ENCODE data around the gene PPP1R9A.

The PPP1R9A gene

DNA sequence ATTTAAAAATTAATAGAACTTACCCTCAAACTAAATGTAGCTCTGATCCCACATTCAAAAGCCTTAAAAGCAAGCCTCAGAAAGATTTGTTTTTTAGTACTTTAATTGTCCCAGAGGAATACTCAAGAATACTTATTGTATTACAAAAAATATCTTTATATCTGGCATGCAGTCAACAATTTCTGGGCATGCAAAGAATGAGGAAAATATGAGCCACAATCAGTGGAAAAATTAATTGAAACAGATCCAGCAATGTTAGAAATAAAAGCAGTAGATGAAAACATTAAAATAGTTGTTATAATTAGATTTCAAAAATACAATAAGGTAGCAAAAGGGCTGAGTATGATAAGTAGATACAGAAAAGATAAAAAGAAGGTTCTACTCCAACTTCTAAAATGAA is 262.3 kb downstream of the PPP1R9A start:
- no peak for DNase-seq (ENCODE audit: low spot score in 2 of 2)

GRCh38 chr7:95172420-95172819 is 265.0 kb downstream of the PPP1R9A start:
- Mint-ChIP-seq H3K4me3 (no peak overlapping the region), H3K4me1 (no peaks in the 10 kb centered on the region), H3K27ac (ENCODE audit: low read depth) (no peak overlapping the region), H3K36me3 (ENCODE audit: insufficient read depth) (no peaks in the 10 kb centered on the region), H3K27me3 (no peaks in the 10 kb centered on the region), H3K9me3 (no peaks in the 10 kb centered on the region)
- no peak for ATAC-seq (replicated peaks; ENCODE audit: extremely low read depth, poor library complexity, severe bottlenecking)
- no peak for DNase-seq (ENCODE audit: low spot score in 2 of 2)

More for the DNA sequence above, 262.3 kb downstream of the PPP1R9A start:
- Mint-ChIP-seq H3K4me1 (no peaks in the 10 kb centered on the region), H3K4me3 (no peak overlapping the region), H3K36me3 (ENCODE audit: insufficient read depth) (no peaks in the 10 kb centered on the region), H3K27ac (ENCODE audit: low read depth) (no peak overlapping the region), H3K27me3 (no peaks in the 10 kb centered on the region), H3K9me3 (peaks cover 10% of the 10 kb centered on the region)
- ATAC-seq (replicated peaks; ENCODE audit: extremely low read depth, poor library complexity, severe bottlenecking): no peak

DNA sequence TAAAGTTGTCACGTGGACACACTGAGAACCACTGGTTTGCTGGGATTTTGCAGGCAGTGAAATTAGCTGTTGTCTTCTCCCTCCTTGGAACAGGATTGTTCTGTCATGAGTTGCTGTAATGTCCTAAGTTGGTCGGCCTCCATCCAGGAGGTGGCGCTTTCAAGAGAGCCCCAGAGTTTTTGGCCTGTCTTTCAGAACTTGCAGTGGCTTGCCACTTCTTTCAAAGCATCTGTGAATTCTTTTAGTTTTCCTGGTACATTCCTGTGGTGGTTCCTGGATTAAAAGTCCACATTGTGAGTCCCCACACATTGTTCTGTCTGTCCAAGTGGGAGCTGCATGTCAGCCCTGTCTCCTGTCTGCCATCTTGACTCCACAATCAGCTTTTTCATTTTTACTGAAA is 283.1 kb downstream of the PPP1R9A start:
- no peaks in the 10 kb centered on the region for H3K27me3 Mint-ChIP-seq
- no peak overlapping the region for H3K27ac Mint-ChIP-seq (ENCODE audit: low read depth)
- H3K4me1 Mint-ChIP-seq: no peaks in the 10 kb centered on the region
- H3K4me3 Mint-ChIP-seq: no peak overlapping the region
- DNase-seq (ENCODE audit: low spot score in 2 of 2) (no peak), ATAC-seq (replicated peaks; ENCODE audit: extremely low read depth, poor library complexity, severe bottlenecking) (no peak)
- no peaks in the 10 kb centered on the region for H3K9me3 Mint-ChIP-seq
- H3K36me3 Mint-ChIP-seq (ENCODE audit: insufficient read depth): no peaks in the 10 kb centered on the region

DNA sequence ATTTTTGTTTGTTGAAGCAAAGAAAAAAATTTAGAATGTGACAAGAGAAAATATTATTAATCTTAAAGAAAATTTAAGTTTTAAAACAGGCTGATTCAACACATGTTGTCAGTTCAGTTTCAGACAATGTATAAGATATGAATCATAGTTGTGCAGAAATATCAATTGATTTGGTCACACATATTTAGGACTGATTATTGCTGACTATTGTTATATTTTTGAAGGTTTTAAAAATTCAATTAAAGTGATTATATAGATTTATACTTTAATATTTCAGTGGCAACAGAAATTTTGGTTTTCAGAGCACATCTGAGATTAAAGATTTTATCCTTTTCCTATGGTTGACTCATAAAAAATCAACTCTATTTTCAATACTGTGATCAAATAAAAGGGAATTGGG is 284.4 kb downstream of the PPP1R9A start:
- DNase-seq (ENCODE audit: low spot score in 2 of 2) (no peak), ATAC-seq (replicated peaks; ENCODE audit: extremely low read depth, poor library complexity, severe bottlenecking) (no peak)
- H3K9me3 Mint-ChIP-seq: no peaks in the 10 kb centered on the region
- no peak overlapping the region for H3K27ac Mint-ChIP-seq (ENCODE audit: low read depth)
- H3K4me1 Mint-ChIP-seq: no peaks in the 10 kb centered on the region
- no peaks in the 10 kb centered on the region for H3K27me3 Mint-ChIP-seq
- no peak overlapping the region for H3K4me3 Mint-ChIP-seq
- H3K36me3 Mint-ChIP-seq (ENCODE audit: insufficient read depth): no peaks in the 10 kb centered on the region

DNA sequence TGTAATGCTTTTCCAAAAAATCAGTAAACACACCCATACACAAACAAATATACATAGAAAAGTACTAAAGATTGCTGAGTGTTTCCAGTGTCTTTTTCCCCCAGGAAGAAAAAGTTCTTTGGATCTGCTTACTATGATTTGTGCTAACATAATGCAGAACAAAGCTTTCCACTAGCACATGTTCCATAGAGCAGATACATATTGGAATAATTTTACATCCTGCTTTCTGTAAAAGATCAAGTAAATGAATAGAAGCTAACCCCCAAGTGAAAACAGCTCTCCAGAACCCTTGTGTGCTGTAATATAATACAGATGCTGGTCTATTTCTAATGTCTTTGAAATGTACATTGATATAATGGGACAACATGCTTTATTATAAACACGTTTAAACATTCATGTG is 291.5 kb downstream of the PPP1R9A start:
- H3K9me3 Mint-ChIP-seq: no peaks in the 10 kb centered on the region
- H3K27me3 Mint-ChIP-seq: no peaks in the 10 kb centered on the region
- ATAC-seq (replicated peaks; ENCODE audit: extremely low read depth, poor library complexity, severe bottlenecking): no peak
- no peaks in the 10 kb centered on the region for H3K36me3 Mint-ChIP-seq (ENCODE audit: insufficient read depth)
- no peak overlapping the region for H3K27ac Mint-ChIP-seq (ENCODE audit: low read depth)
- H3K4me1 Mint-ChIP-seq: no peaks in the 10 kb centered on the region
- no peak for DNase-seq (ENCODE audit: low spot score in 2 of 2)
- no peak overlapping the region for H3K4me3 Mint-ChIP-seq

GRCh38 chr7:95199779-95200558 is 292.6 kb downstream of the PPP1R9A start:
- Mint-ChIP-seq H3K4me1 (no peaks in the 10 kb centered on the region), H3K9me3 (peaks cover 6% of the 10 kb centered on the region), H3K4me3 (no peak overlapping the region), H3K27me3 (no peaks in the 10 kb centered on the region), H3K36me3 (ENCODE audit: insufficient read depth) (no peaks in the 10 kb centered on the region), H3K27ac (ENCODE audit: low read depth) (no peak overlapping the region)
- DNase-seq (ENCODE audit: low spot score in 2 of 2) (no peak), ATAC-seq (replicated peaks; ENCODE audit: extremely low read depth, poor library complexity, severe bottlenecking) (no peak)

GRCh38 chr7:95200741-95201140 is 293.3 kb downstream of the PPP1R9A start:
- no peak for DNase-seq (ENCODE audit: low spot score in 2 of 2)
- Mint-ChIP-seq H3K36me3 (ENCODE audit: insufficient read depth) (no peaks in the 10 kb centered on the region), H3K4me3 (no peak overlapping the region), H3K27ac (ENCODE audit: low read depth) (no peak overlapping the region), H3K27me3 (no peaks in the 10 kb centered on the region), H3K9me3 (peaks cover 7% of the 10 kb centered on the region), H3K4me1 (no peaks in the 10 kb centered on the region)
- ATAC-seq (replicated peaks; ENCODE audit: extremely low read depth, poor library complexity, severe bottlenecking): no peak

DNA sequence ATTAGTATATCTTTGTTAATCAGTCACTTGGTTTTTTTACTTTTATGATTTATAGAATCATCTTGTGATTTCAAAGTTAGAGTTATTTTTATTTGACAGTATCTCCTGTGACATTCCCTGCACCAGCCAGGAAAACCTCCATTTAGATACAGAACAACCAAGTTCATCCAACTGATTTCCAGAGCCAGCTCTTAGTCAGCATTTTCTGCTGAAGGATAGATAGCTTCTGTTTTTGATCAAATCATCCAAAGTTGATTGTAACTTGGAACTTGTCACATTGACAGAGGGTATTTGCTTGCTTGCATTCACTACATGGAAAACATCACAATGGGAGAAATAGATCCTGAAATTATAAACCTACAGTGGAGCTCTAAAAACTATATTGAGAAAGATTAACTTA is 294.3 kb downstream of the PPP1R9A start:
- Mint-ChIP-seq H3K9me3 (peaks cover 7% of the 10 kb centered on the region), H3K27me3 (no peaks in the 10 kb centered on the region), H3K4me1 (no peaks in the 10 kb centered on the region), H3K27ac (ENCODE audit: low read depth) (no peak overlapping the region), H3K4me3 (no peak overlapping the region), H3K36me3 (ENCODE audit: insufficient read depth) (no peaks in the 10 kb centered on the region)
- no peak for DNase-seq (ENCODE audit: low spot score in 2 of 2)
- ATAC-seq (replicated peaks; ENCODE audit: extremely low read depth, poor library complexity, severe bottlenecking): no peak

DNA sequence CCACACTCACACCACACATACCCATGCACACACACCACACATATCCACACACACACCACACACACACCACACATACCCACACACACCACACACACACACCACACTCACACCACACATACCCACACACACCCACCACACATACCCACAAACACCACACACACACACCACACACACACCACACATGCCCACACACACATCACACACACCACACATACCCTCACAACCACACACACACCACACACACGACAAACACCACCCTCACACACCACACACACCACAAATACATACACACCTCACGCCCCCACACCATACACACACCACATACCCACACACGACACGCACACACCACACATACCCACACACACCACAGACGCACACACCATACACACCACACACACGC is 297.2 kb downstream of the PPP1R9A start:
- Mint-ChIP-seq H3K4me1 (no peaks in the 10 kb centered on the region), H3K27ac (ENCODE audit: low read depth) (no peak overlapping the region), H3K9me3 (peaks cover 7% of the 10 kb centered on the region), H3K4me3 (no peak overlapping the region), H3K36me3 (ENCODE audit: insufficient read depth) (no peaks in the 10 kb centered on the region), H3K27me3 (no peaks in the 10 kb centered on the region)
- DNase-seq (ENCODE audit: low spot score in 2 of 2) (no peak), ATAC-seq (replicated peaks; ENCODE audit: extremely low read depth, poor library complexity, severe bottlenecking) (no peak)

- H3K4me3 Mint-ChIP-seq: no peak overlapping the region
- no peaks in the 10 kb centered on the region for H3K27me3 Mint-ChIP-seq
- peaks cover 7% of the 10 kb centered on the region for H3K9me3 Mint-ChIP-seq
- H3K27ac Mint-ChIP-seq (ENCODE audit: low read depth): no peak overlapping the region
- H3K36me3 Mint-ChIP-seq (ENCODE audit: insufficient read depth): no peaks in the 10 kb centered on the region
- H3K4me1 Mint-ChIP-seq: no peaks in the 10 kb centered on the region
- DNase-seq (ENCODE audit: low spot score in 2 of 2): no peak
- no peak for ATAC-seq (replicated peaks; ENCODE audit: extremely low read depth, poor library complexity, severe bottlenecking)
These were observed 298.4 kb downstream of the PPP1R9A start for GRCh38 chr7:95205665-95206225.

DNA sequence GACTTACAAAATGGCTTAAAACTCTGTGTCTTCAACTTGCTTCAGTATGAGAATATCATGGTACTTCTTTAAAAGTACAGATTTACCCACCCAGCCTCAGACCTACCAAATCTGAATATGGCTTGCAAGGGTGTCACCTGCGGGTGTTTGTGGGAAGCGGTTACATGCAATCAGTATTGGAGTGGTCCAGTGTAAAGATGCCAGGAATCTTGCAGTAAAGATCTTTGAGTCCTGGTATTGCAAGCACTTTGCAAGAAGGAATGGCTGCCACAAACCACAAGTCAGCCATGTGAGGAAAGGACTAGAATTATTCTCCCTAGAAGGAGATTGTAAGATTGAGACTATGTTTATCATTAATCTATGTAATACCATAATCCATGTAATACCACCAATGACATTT is 301.9 kb downstream of the PPP1R9A start:
- Mint-ChIP-seq H3K4me3 (no peak overlapping the region), H3K27ac (ENCODE audit: low read depth) (no peak overlapping the region), H3K9me3 (peaks cover 7% of the 10 kb centered on the region), H3K36me3 (ENCODE audit: insufficient read depth) (no peaks in the 10 kb centered on the region), H3K4me1 (no peaks in the 10 kb centered on the region), H3K27me3 (no peaks in the 10 kb centered on the region)
- ATAC-seq (replicated peaks; ENCODE audit: extremely low read depth, poor library complexity, severe bottlenecking) (no peak), DNase-seq (ENCODE audit: low spot score in 2 of 2) (no peak)

- Mint-ChIP-seq H3K36me3 (ENCODE audit: insufficient read depth) (no peaks in the 10 kb centered on the region), H3K4me1 (no peaks in the 10 kb centered on the region), H3K27me3 (no peaks in the 10 kb centered on the region), H3K4me3 (no peak overlapping the region), H3K27ac (ENCODE audit: low read depth) (no peak overlapping the region), H3K9me3 (peaks cover 3% of the 10 kb centered on the region)
- no peak for ATAC-seq (replicated peaks; ENCODE audit: extremely low read depth, poor library complexity, severe bottlenecking)
- no peak for DNase-seq (ENCODE audit: low spot score in 2 of 2)
These were observed 302.4 kb downstream of the PPP1R9A start for GRCh38 chr7:95209788-95210187.

GRCh38 chr7:95213148-95213547 is 305.8 kb downstream of the PPP1R9A start:
- no peak for ATAC-seq (replicated peaks; ENCODE audit: extremely low read depth, poor library complexity, severe bottlenecking)
- no peaks in the 10 kb centered on the region for H3K27me3 Mint-ChIP-seq
- H3K4me3 Mint-ChIP-seq: no peak overlapping the region
- H3K4me1 Mint-ChIP-seq: no peaks in the 10 kb centered on the region
- no peaks in the 10 kb centered on the region for H3K36me3 Mint-ChIP-seq (ENCODE audit: insufficient read depth)
- no peaks in the 10 kb centered on the region for H3K9me3 Mint-ChIP-seq
- DNase-seq (ENCODE audit: low spot score in 2 of 2): no peak
- H3K27ac Mint-ChIP-seq (ENCODE audit: low read depth): no peak overlapping the region
